ENCODE data around the gene ATP8A1. TPM values are rescaled to one million over a fixed set of nuclear protein-coding genes. Genes with fewer than 3 reads are reported as not detected.

Gene ATP8A1
- total and polyA plus RNA-seq, 2 of the 8 experiments (the other 6 are each of a cell fraction or from before 2014, with no cell fraction given): 3.7 to 14.9 TPM

DNA sequence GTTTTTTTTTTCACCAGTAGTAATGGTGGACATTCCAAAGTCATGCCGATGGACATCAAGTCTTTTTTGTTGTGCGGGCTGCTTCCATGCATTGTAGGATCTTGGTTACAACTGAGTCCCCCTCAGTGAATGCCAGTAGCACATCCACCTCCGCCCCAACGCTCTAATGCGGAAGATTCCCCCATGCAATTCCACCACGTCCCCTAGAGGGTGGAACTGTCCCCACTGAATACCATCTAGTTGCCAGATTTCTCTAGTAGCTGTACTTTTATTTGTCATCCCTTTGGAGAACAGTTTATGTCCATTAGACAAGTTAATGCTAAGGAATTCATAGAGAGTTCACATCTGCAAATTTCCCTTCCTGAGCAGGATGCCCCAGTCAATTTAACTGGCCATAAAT lies 252.9 kb downstream of the ATP8A1 start:
- no peak overlapping the region for H3K23ac ChIP-seq (ENCODE audit: insufficient read length)
- 63% methylated on average over 6 of the region's 6 CpGs; no CpG with 5 or more reads in 1 of the 2 experiments for WGBS, 2 experiments (ENCODE audit: extremely low coverage in 1 of 2, insufficient coverage in 1 of 2, insufficient read length in 1 of 2, insufficient replicate concordance in 2 of 2, low coverage in 1 of 2, low lambda C conversion rate in 2 of 2, missing lambda C conversion rate in 1 of 2)
- peaks cover 3 to 26% (median 23%) of the 10 kb centered on the region in 4 experiments for H3K27me3 ChIP-seq (replicated peaks in 1 of 4; ENCODE audit: control insufficient read depth in 3 of 4, extremely low read depth in 1 of 4, insufficient read depth in 3 of 4, low read length in 3 of 4)
- H2BK120ac ChIP-seq (replicated peaks; ENCODE audit: low read depth, low read length): no peak overlapping the region
- H4K5ac ChIP-seq (ENCODE audit: insufficient read length, low read depth, low read length): no peak overlapping the region
- no peak overlapping the region for H2BK20ac ChIP-seq (ENCODE audit: low read length)
- TF ChIP-seq RNF2 (IDR thresholded peaks at IDR 0.05; ENCODE audit: borderline replicate concordance, low read depth, low read length, missing control alignments, poor library complexity, severe bottlenecking) (no peak), TEAD4 (IDR thresholded peaks at IDR 0.05; ENCODE audit: low read depth, low read length) (0 out of 2 replicates have a peak, but pooled peaks have one; percentile 20), CEBPB (IDR thresholded peaks at IDR 0.05; ENCODE audit: low read depth, low read length) (no peak), CTBP2 (IDR thresholded peaks at IDR 0.05; ENCODE audit: borderline replicate concordance, insufficient read depth, insufficient read length, low read length) (no peak), RAD21 (IDR thresholded peaks at IDR 0.05 in 1 of 2, conservative IDR thresholded peaks at IDR 0.05 in 1 of 2; ENCODE audit: low read depth in 2 of 2, low read length in 2 of 2) (peak; percentile 63 to 73)
- TF ChIP-seq, protein P1, sequence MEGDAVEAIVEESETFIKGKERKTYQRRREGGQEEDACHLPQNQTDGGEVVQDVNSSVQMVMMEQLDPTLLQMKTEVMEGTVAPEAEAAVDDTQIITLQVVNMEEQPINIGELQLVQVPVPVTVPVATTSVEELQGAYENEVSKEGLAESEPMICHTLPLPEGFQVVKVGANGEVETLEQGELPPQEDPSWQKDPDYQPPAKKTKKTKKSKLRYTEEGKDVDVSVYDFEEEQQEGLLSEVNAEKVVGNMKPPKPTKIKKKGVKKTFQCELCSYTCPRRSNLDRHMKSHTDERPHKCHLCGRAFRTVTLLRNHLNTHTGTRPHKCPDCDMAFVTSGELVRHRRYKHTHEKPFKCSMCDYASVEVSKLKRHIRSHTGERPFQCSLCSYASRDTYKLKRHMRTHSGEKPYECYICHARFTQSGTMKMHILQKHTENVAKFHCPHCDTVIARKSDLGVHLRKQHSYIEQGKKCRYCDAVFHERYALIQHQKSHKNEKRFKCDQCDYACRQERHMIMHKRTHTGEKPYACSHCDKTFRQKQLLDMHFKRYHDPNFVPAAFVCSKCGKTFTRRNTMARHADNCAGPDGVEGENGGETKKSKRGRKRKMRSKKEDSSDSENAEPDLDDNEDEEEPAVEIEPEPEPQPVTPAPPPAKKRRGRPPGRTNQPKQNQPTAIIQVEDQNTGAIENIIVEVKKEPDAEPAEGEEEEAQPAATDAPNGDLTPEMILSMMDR (IDR thresholded peaks at IDR 0.05; ENCODE audit: control extremely low read depth in 1 of 3, insufficient read depth in 1 of 3, low read depth in 1 of 3, low read length in 3 of 3): peak; percentile 59 to 70 (median 66)
- H2AK5ac ChIP-seq (ENCODE audit: low read depth, low read length): no peak overlapping the region
- H3K9ac ChIP-seq (replicated peaks in 1 of 4; ENCODE audit: extremely low read depth in 1 of 4, low read depth in 3 of 4, low read length in 3 of 4): no peak overlapping the region
- no peak overlapping the region for H3K4ac ChIP-seq (replicated peaks; ENCODE audit: insufficient read length, low read depth, low read length)
- H2BK5ac ChIP-seq (ENCODE audit: low read depth, low read length): no peak overlapping the region
- H4K91ac ChIP-seq (replicated peaks; ENCODE audit: insufficient read length, low read length): no peak overlapping the region
- H3K56ac ChIP-seq (replicated peaks; ENCODE audit: insufficient read length, low read depth, low read length): no peak overlapping the region
- peaks cover 7% of the 10 kb centered on the region for H3K23me2 ChIP-seq (ENCODE audit: low read depth, low read length)
- no peak overlapping the region for H2BK15ac ChIP-seq (ENCODE audit: low read length)
- CTCF ChIA-PET (ENCODE audit: partially characterized antibody): interaction anchor here (0.7 to 12.0 kb wide), 18 partner anchors 9 to 123 kb away, joined by 3 to 135 read pairs (median 4); no protein-coding TSS in a partner anchor
- H4K8ac ChIP-seq (ENCODE audit: extremely low read depth, insufficient read depth, low read length): no peak overlapping the region
- no peak overlapping the region for H2BK12ac ChIP-seq (ENCODE audit: low read depth, low read length)
- H3K79me2 ChIP-seq (ENCODE audit: control insufficient read depth in 1 of 2, insufficient read depth in 2 of 2, low read length in 2 of 2): no peaks in the 10 kb centered on the region
- no peaks in the 10 kb centered on the region for H3K9me3 ChIP-seq (ENCODE audit: insufficient read depth in 2 of 2, low read depth in 1 of 2, low read length in 1 of 2)
- H3K18ac ChIP-seq (ENCODE audit: extremely low read depth, low read length): no peak overlapping the region
- H3K4me3 ChIP-seq (ENCODE audit: extremely low read depth in 1 of 4, insufficient read depth in 2 of 4, low read depth in 3 of 4, low read length in 4 of 4): no peak overlapping the region
- no peaks in the 10 kb centered on the region for H4K20me1 ChIP-seq (replicated peaks in 1 of 2; ENCODE audit: control insufficient read depth in 1 of 2, insufficient read depth in 2 of 2, low read length in 2 of 2)
- no peaks in the 10 kb centered on the region for H3K36me3 ChIP-seq (ENCODE audit: control insufficient read depth in 2 of 4, insufficient read depth in 4 of 4, low read length in 3 of 4)
- H2AFZ ChIP-seq (ENCODE audit: low read length): no peak overlapping the region
- no peak for DNase-seq (ENCODE audit: low read depth in 1 of 2, low spot score in 2 of 2)
- FAIRE-seq: peak; percentile 86
- no peak overlapping the region for H3K14ac ChIP-seq (ENCODE audit: insufficient read length)
- H3K4me2 ChIP-seq (ENCODE audit: insufficient read depth in 1 of 2, low read depth in 2 of 2, low read length in 2 of 2): no peak overlapping the region
- POLR2A ChIA-PET (ENCODE audit: partially characterized antibody): interaction anchor here (0.7 kb wide), 1 partner anchor 107 kb away, joined by 3 read pairs; no protein-coding TSS in a partner anchor
- H3K27ac ChIP-seq (ENCODE audit: low read depth, low read length): no peak overlapping the region
- H3K79me1 ChIP-seq (ENCODE audit: low read depth, low read length): no peaks in the 10 kb centered on the region
- peaks cover 0 to 6% (median 4%) of the 10 kb centered on the region in 4 experiments; a peak in 5 of 7 replicates for H3K4me1 ChIP-seq (replicated peaks in 1 of 4; ENCODE audit: control insufficient read depth in 3 of 4, insufficient read depth in 4 of 4, low read length in 3 of 4)
